Measurements from ENCODE around the gene MGA.

MGA gene

GRCh38 chr15:41660235-41661077, at the start of gene MGA:
Gene MGA, plus strand, starts transcription at chr15:41660405.
- peak; percentile 94 for DNase-seq (ENCODE audit: low read depth)

GRCh38 chr15:41620536-41621199, 39.5 kb upstream of the MGA start:
- DNase-seq (ENCODE audit: low read depth) = no peak

DNA sequence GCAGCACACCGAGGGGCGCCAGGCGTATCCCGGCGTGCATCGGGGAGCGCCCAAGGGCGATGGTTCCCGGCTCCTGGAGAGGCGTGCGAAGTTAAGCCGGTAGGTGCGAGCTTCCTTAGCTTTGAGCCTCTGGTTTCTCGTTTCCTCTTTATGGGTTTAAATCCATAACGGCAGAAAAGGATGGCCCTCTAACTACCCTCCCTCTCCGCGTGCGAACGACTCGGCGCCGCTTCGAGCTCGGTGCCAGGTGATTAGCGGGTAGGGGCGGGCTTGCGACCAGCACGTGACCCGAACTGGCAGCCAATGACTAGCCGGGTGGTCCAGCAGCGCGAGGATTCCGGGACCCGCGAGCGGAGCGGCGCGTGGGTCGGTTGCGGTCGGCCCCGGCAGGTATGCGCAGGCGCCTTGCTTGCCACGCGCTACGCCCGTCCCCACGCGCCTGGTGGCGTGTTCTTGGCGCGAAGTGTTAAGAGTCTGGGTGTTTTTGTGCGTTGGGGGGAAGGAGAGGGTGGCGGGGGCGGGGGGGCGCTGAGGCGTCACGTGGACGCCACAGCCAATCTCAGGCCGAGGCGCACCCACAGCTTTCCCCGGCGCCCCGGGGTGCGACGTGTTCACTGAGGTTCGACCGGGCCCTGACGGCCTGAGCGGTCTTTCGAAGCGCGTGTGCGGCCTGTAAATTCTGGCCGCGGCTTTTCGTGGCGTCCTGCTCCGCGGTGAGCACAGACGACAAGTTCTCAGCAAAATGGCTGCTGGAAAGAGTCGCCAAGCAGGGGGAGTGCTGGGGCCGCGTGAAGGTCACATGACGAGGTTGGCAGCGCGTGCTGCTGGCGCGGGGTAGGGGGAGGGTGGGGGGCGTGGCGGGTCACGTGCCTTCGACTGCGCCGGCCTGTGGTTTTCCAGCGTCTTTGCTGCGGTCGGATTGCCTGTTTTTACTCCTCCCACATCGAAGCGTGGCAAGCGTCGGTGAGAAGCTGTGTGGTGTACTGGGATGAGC, 38.7 kb upstream of the MGA start:
- peak; percentile 69 for DNase-seq (ENCODE audit: low read depth)

GRCh38 chr15:41622901-41623300, 37.3 kb upstream of the MGA start:
- DNase-seq (ENCODE audit: low read depth) = no peak

DNA sequence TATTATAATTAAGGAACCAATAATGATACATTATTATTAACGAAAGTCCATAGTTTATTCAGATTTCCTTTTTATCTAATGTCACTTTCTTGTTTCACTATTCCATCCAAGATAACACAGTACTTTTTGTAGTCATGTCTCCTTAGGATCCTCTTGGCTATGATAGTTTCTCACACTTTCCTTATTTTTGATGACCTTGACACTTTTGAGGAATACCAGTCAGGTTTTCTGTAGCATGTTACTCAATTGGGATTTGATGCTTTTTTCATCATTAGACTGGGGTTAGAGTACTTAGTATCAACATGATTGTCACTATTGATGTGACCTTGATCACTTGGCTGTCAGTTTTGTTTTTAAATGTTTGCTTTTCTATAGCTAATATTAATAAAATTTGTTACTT, 33.0 kb upstream of the MGA start:
- no peak for DNase-seq (ENCODE audit: low read depth)

DNA sequence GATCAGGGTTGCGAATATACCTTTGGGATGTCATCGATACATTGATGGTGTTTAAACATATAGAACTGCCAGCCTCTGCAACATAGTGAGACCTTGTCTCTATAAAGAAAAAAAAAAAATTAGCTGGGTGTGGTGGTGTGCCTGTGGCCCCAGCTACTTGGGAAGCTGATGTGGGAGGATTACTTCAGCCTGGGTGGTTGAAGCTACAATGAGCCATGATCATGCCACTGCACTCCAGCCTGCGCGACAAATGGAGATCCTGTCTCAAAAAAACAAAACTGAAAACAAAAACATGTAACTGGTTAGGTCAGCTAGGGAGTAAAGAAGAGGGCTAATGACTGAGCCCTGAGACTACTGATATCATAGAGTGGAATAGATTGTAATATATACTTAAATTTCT, 30.7 kb upstream of the MGA start:
- DNase-seq (ENCODE audit: low read depth) = no peak

GRCh38 chr15:41629883-41630282, 30.3 kb upstream of the MGA start:
- no peak for DNase-seq (ENCODE audit: low read depth)

DNA sequence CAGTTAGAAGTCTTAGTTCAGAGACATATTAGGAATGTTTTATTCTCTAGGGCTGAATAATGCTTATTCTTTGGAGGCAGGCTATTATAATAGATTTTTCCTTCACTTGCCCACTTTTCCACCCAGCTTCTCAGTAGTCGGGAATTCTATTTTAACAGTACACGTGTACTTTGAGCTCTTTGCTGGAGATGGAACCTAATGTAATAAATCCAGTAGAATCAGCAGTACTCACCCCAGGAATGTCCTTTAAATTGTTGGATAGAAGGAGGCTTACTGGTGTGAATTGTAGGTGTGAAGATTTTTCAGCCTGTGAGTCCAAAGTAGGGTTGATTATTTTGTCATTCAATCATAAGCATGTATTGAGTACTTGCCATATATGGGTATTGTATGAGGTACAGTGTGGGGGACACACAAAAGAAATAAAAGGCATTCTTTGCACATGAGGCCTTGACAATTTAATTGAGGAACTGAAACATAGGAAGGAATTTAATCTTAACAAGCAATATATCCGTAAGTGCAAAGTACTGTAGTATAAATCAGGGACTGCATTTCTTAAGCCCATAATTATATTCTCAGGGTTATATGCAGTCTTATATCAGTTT, 29.5 kb upstream of the MGA start:
- no peak for DNase-seq (ENCODE audit: low read depth)

GRCh38 chr15:41631880-41632470, 28.2 kb upstream of the MGA start:
- DNase-seq (ENCODE audit: low read depth) = no peak

DNA sequence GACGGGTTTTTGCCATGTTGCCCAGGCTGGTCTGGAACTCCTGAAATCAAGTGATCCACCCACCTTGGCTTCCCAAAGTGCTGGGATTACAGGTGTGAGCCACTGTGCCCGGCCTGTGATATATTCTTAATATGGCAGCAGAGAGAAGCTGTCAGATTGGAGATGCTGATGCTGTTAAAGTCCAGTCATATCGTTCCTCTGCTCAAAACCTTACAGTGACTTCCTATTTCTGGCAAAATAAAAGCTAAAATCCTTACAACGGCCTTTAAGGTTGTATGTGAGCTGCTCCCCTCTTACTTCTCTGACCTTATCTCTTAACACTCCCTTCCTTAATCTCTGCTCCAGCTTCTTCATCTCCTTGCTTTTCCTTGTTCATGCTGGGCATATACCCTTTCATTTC, 26.6 kb upstream of the MGA start:
- no peak for DNase-seq (ENCODE audit: low read depth)

DNA sequence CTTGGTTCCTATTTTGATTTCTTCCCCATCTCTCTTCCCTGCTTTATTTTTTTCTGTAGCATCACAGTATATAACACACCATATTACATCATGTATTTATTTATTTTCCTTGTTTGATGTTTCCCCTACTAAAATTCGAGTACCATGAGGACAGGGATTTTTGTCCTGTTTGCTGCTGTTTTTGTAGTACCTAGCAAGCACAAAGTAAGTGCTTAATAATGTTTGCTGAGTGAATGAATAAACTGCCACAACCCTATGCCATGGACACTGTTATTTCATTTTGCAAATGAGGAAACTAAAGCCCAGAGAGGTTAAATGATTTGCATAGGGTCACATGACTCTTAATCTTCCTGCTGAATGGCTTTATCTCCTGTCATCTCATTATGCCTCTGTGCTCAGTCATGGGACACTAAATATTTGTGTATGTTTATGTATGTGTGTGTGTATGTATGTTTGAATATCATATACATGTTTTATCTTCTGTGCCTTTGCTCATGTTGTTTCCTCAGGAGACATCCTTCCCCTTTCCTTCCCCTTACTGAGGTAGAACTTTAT, 26.1 kb upstream of the MGA start:
- DNase-seq (ENCODE audit: low read depth) = no peak

DNA sequence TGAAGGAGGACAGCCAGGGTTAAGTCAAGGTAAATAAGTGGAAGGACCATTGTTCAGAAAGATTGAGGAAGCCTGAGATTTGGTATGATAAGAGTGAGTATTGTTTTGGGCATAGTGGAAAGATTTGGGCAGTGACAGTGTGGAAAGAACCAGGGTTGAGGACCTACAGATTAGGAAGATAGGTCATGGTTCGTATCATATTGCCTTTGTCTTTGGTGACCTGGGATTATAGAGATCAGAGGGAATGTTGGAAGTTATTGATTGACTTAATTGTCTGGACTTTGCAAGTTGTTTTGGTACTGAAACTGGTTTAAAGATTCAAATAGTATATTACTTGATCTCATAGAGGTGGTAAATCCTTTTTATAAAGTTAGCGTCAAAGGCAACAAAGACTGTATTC, 23.1 kb upstream of the MGA start:
- DNase-seq (ENCODE audit: low read depth) = no peak

GRCh38 chr15:41640985-41641384, 19.2 kb upstream of the MGA start:
- no peak for DNase-seq (ENCODE audit: low read depth)

DNA sequence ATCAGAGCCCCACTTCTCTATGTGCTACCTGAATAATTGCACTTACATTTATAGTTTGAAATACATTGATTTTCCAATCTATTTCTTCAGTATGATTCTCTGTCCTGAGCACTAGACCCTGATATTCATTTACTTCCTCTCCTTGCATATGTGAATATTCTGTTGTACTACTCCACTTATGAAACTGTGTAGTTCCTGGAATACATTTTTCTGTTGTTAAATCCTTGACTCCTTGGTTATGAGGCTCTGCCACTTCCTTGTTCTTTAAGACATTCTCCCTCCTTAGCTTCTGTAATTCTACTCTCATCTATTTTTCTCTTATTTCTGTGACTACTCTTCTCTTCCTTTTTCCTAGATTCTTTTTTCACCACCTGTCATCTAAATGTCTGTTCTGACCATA, 12.9 kb upstream of the MGA start:
- DNase-seq (ENCODE audit: low read depth) = no peak

- DNase-seq (ENCODE audit: low read depth) = no peak
Observed at GRCh38 chr15:41648097-41648496, 12.1 kb upstream of the MGA start.

GRCh38 chr15:41648770-41649169, 11.4 kb upstream of the MGA start:
- peak; percentile 72 for DNase-seq (ENCODE audit: low read depth)

- DNase-seq (ENCODE audit: low read depth) = no peak
Observed at GRCh38 chr15:41650806-41651205, 9.4 kb upstream of the MGA start.

GRCh38 chr15:41651373-41651772, 8.8 kb upstream of the MGA start:
- DNase-seq (ENCODE audit: low read depth) = no peak

GRCh38 chr15:41653760-41654159, 6.4 kb upstream of the MGA start:
- no peak for DNase-seq (ENCODE audit: low read depth)

DNA sequence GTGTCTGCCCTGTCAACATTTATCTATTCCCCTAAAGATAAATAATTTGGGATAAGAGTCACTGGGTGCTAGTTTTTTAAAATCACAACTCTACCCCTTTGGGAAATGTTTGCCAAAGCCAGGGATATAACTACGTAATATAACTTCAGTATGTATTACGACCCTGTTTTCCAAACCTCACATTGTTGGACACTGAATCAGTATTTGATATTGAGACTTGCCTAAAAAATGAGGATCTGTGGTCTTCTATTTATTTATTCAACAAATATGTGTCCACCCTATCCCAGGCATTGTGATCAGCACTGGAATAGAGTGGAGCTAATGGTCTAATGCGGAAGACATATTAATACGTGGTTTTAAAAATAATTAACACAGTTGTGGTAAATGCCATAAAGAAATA, 4.5 kb upstream of the MGA start:
- DNase-seq (ENCODE audit: low read depth) = peak; percentile 85

- peak; percentile 72 for DNase-seq (ENCODE audit: low read depth)
Observed at GRCh38 chr15:41656188-41656587, 4.0 kb upstream of the MGA start.

Measured in ELR (cell line).